HepG2 (cell line): Measurements from ENCODE around the gene ANKRD13D. TPM values are rescaled to one million over a fixed set of nuclear protein-coding genes. Genes with fewer than 3 reads are reported as not detected.

Source experiments
- ATAC-seq: fragments of 200-7000 bp; cut with Tn5 transposase; 3 replicates; pipeline ENCODE4 v1.9.1; 2020; ENCODE audit warnings: mild to moderate bottlenecking, moderate library complexity
- BruUV-seq: library from RNA; stranded (reverse); fragments of 400-500 nt; replicated peaks from 2 replicates; lab custom pipeline; 2021; lab: Mats Ljungman, UMichigan
- CTCF ChIA-PET: fragments of 300-600 bp; formaldehyde crosslinking; extraction: SDS; loops from one replicate; lab custom pipeline; 2021; ENCODE audit warnings: low total read pairs, inconsistent platforms, low intra/inter-chr PET ratio; lab: Yijun Ruan, JAX
- POLR2A ChIA-PET: fragments of 350-600 bp; sonication (Branson Sonifier 250); formaldehyde crosslinking; loops from one replicate; lab custom pipeline; 2020; ENCODE audit warnings: antibody characterized with exemption, inconsistent platforms; lab: Yijun Ruan, JAX
- DNase-seq: peaks from one replicate; pipeline ENCODE4 v3.0.0-alpha.2; 2015; ENCODE audit warnings: low spot score
- FAIRE-seq: peaks from 3 replicates; lab custom pipeline; 2011; peaks lifted over from hg19 to GRCh38; lab: Jason Lieb, UNC
- H2AFZ ChIP-seq: one replicate; pipeline ENCODE4 v1.6.1; 2011; ENCODE audit warnings: low read length, inconsistent platforms
- H3K27ac ChIP-seq: fragments of 300-600 bp; 3 replicates; pipeline ENCODE4 v1.8.0; 2011; ENCODE audit warnings: mixed run types, mild to moderate bottlenecking, mixed read lengths, low read length, inconsistent platforms; ENCODE audit not compliant: insufficient read depth; ENCODE audit errors: extremely low read length
- H3K27me3 ChIP-seq, 2 experiments: fragments of 200-600 bp in 1 of 2; 2 replicates in 1 of 2; 3 replicates in 1 of 2; pipeline versions ENCODE4 v1.6.0 to v1.8.0; 2011; ENCODE audit warnings: low read length in 2 of 2, mild to moderate bottlenecking in 2 of 2, moderate library complexity in 2 of 2, inconsistent platforms in 1 of 2; ENCODE audit not compliant: insufficient read depth in 2 of 2, control insufficient read depth in 1 of 2
- H3K36me3 ChIP-seq, 2 experiments: fragments of 200-600 bp in 1 of 2; replicated peaks in 1 of 2; 2 replicates in 1 of 2; 3 replicates in 1 of 2; pipeline versions ENCODE4 v1.5.1 to v1.8.0; 2011; ENCODE audit warnings: low read length in 2 of 2, inconsistent platforms in 1 of 2; ENCODE audit not compliant: insufficient read depth in 2 of 2, control insufficient read depth in 1 of 2
- H3K4me1 ChIP-seq: 2 replicates; pipeline ENCODE4 v1.5.1; 2012; ENCODE audit warnings: low read length, inconsistent platforms; ENCODE audit not compliant: insufficient read depth
- H3K4me2 ChIP-seq: 2 replicates; pipeline ENCODE4 v1.6.0; 2011; ENCODE audit warnings: low read depth, low read length, inconsistent platforms
- H3K4me3 ChIP-seq, 3 experiments: fragments of 200-600 bp in 1 of 3; sonication (generic), shearing (Covaris generic) in 1 of 3; replicated peaks in 1 of 3; 2 replicates each; pipeline ENCODE4 v1.5.1; 2011 to 2016; ENCODE audit warnings: low read length in 3 of 3, inconsistent platforms in 2 of 3, low read depth in 2 of 3, mild to moderate bottlenecking in 2 of 3, control low read depth in 1 of 3, mixed read lengths in 1 of 3; ENCODE audit not compliant: insufficient read depth in 1 of 3
- H3K79me2 ChIP-seq: one replicate; pipeline ENCODE4 v1.6.1; 2011; ENCODE audit warnings: low read length, inconsistent platforms; ENCODE audit not compliant: insufficient read depth
- H3K9ac ChIP-seq: 2 replicates; pipeline ENCODE4 v1.6.0; 2011; ENCODE audit warnings: mild to moderate bottlenecking, low read depth, low read length, inconsistent platforms; ENCODE audit not compliant: insufficient read depth
- H3K9me3 ChIP-seq: 2 replicates; pipeline ENCODE4 v1.5.1; 2012; ENCODE audit warnings: mild to moderate bottlenecking, low read length
- H4K20me1 ChIP-seq: 2 replicates; pipeline ENCODE4 v1.6.0; 2011; ENCODE audit warnings: inconsistent platforms, mild to moderate bottlenecking, low read length, moderate library complexity; ENCODE audit not compliant: insufficient read depth
- ISX ChIP-seq: sonication (generic); formaldehyde crosslinking; conservative IDR thresholded peaks from 2 replicates; pipeline ENCODE4 v1.5.0; 2020; ENCODE audit warnings: missing genetic modification reagents
- SETDB1 ChIP-seq: sonication (generic); formaldehyde crosslinking; IDR thresholded peaks from 2 replicates; pipeline ENCODE4 v1.5.1; 2020; ENCODE audit warnings: missing genetic modification reagents, mild to moderate bottlenecking, borderline replicate concordance
- TAF1 ChIP-seq: sonication (generic); formaldehyde crosslinking; IDR thresholded peaks from 2 replicates; pipeline ENCODE4 v1.4.0; 2020; ENCODE audit warnings: missing genetic modification reagents
- ZFYVE20 ChIP-seq: sonication (generic); formaldehyde crosslinking; IDR thresholded peaks from 2 replicates; pipeline ENCODE4 v1.8.0; 2023; ENCODE audit warnings: low read depth, mild to moderate bottlenecking, moderate library complexity, missing genetic modification reagents, borderline replicate concordance
- ZNF12 ChIP-seq: sonication (generic); formaldehyde crosslinking; IDR thresholded peaks from 2 replicates; pipeline ENCODE4 v1.5.0; 2020; ENCODE audit warnings: missing genetic modification reagents
- WGBS: methylation state at CpG from one replicate; pipeline ENCODE4 v1.1.6; 2017; ENCODE audit warnings: low lambda C conversion rate; 5-methylcytosine and 5-hydroxymethylcytosine counted together
- in situ Hi-C: cut with HindIII; loops from 2 replicates; pipeline ENCODE4 v1.10.0; 2017; ENCODE audit warnings: low pct_unique_long_range_greater_than_20kb; ENCODE audit not compliant: extremely low pct_ligation_motif_present
- intact Hi-C: fragments of 100-400 bp; cut with micrococcal nuclease; formaldehyde crosslinking; loops from one replicate; pipeline ENCODE4 v1.10.0; 2022; ENCODE audit not compliant: unreplicated experiment
- polyA plus RNA-seq, 8 experiments: library from polyadenylated mRNA; depleted of rRNA in 3 of 8; stranded (reverse) in 7 of 8; unstranded in 1 of 8; fragments of >200 nt; fragmentation: Illumina TruSeq in 4 of 8; extraction: Trizol in 4 of 8; gene quantifications; 2 replicates each; pipeline versions ENCODE4 v1.2.1 to v1.2.3, GENCODE V29; 2011 to 2016; ENCODE audit warnings: low read depth in 4 of 8, missing spikeins in 1 of 8, mixed read lengths in 1 of 8; ENCODE audit not compliant: insufficient read depth in 1 of 8
- total RNA-seq, 5 experiments: library from RNA; depleted of rRNA; stranded (reverse); fragments of >200 nt; fragmentation: Illumina TruSeq; extraction: Trizol; gene quantifications; 2 replicates each; pipeline ENCODE4 v1.2.3, GENCODE V29; 2016; ENCODE audit warnings: low read depth in 1 of 5
- TF ChIP-seq, protein P1 (sequence below): sonication (generic); formaldehyde crosslinking; IDR thresholded peaks from 2 replicates; pipeline ENCODE4 v1.4.0; 2020; ENCODE audit warnings: mild to moderate bottlenecking, missing genetic modification reagents

The ANKRD13D gene
- total and polyA plus RNA-seq, 2 of the 13 experiments (the other 11 are each of a cell fraction or from before 2014, with no cell fraction given) = 18.6 to 27.3 TPM

- intact Hi-C loops (loop anchor here (10.0 kb wide), 1 partner anchor 196 kb away; the partner anchor contains the start of gene KDM2A), in situ Hi-C loops (no loop called here)
- Histone ChIP-seq H3K4me2 (no peak overlapping the region), H3K27me3 (no peaks in the 10 kb centered on the region), H3K79me2 (no peaks in the 10 kb centered on the region), H3K4me1 (no peaks in the 10 kb centered on the region; the same call in 1 of the 2 replicates), H3K4me3 (no peak overlapping the region), H3K9me3 (no peaks in the 10 kb centered on the region), H2AFZ (no peak overlapping the region), H4K20me1 (no peaks in the 10 kb centered on the region), H3K9ac (no peak overlapping the region), H3K27ac (no peak overlapping the region), H3K36me3 (peaks cover 0 to 2% of the 10 kb centered on the region in 2 experiments; a peak in 3 of 5 replicates)
- TF ChIP-seq ISX (CRISPR knock-in tag) (no peak), ZFYVE20 (CRISPR knock-in tag) (no peak), ZNF12 (CRISPR knock-in tag) (no peak), SETDB1 (CRISPR knock-in tag) (no peak), TAF1 (CRISPR knock-in tag) (no peak)
- TF ChIP-seq, protein P1, sequence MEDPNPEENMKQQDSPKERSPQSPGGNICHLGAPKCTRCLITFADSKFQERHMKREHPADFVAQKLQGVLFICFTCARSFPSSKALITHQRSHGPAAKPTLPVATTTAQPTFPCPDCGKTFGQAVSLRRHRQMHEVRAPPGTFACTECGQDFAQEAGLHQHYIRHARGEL = no peak
- ChIA-PET POLR2A (interaction anchor here (2.0 kb wide), 1 partner anchor 7 kb away, joined by 9 read pairs; the partner anchor contains the start of gene SSH3), CTCF (no interaction called here)
- DNase-seq = no peak
- no peak for ATAC-seq
- BruUV-seq = no TSS peak
- no peak for FAIRE-seq
- 95% methylated on average over 14 of the region's 19 CpGs for WGBS
These were observed 21.3 kb downstream of the ANKRD13D start for GRCh38 chr11:67310246-67311050.
